GM13977 (cell line): ENCODE data around the gene CNTN5.

ENCODE experiments used
- DNase-seq: peaks from one replicate; pipeline ENCODE4 v3.0.0; 2012; ENCODE audit warnings: low spot score
- in situ Hi-C: fragments of 300-500 bp; cut with MboI; formaldehyde crosslinking; loops from one replicate; pipeline ENCODE4 v1.12.0; 2022; ENCODE audit warnings: low sequenced_read_pairs, low pct_unique_long_range_greater_than_20kb, mixed read lengths, inconsistent platforms; ENCODE audit not compliant: unreplicated experiment
- TF ChIP-seq, protein P1 (sequence below): IDR thresholded peaks from 2 replicates; pipeline ENCODE4 v1.5.1; 2012; ENCODE audit warnings: mild to moderate bottlenecking, control low read depth; ENCODE audit not compliant: insufficient read depth; ENCODE audit errors: extremely low read depth, missing control alignments

The CNTN5 gene

DNA sequence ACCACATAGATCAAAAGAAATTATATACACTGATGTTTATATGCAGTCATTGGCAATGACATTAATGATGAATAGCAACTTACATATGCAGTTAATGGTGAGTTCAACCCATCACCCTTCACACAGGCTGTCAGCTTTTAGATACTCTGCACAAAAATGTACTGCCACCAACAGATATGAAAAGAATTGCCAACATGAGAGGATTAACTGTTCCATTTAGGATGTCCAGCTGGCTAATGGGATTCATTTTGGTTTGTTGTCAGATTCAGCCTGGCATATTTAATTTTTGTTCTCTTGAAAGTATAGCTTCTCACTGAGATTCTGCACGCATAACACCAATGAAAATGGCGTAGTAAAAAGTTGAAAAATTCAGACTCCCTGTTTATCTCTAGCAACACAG is 1112.4 kb downstream of the CNTN5 start:
- DNase-seq, result no peak
- TF ChIP-seq, protein P1, sequence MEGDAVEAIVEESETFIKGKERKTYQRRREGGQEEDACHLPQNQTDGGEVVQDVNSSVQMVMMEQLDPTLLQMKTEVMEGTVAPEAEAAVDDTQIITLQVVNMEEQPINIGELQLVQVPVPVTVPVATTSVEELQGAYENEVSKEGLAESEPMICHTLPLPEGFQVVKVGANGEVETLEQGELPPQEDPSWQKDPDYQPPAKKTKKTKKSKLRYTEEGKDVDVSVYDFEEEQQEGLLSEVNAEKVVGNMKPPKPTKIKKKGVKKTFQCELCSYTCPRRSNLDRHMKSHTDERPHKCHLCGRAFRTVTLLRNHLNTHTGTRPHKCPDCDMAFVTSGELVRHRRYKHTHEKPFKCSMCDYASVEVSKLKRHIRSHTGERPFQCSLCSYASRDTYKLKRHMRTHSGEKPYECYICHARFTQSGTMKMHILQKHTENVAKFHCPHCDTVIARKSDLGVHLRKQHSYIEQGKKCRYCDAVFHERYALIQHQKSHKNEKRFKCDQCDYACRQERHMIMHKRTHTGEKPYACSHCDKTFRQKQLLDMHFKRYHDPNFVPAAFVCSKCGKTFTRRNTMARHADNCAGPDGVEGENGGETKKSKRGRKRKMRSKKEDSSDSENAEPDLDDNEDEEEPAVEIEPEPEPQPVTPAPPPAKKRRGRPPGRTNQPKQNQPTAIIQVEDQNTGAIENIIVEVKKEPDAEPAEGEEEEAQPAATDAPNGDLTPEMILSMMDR, result no peak
- in situ Hi-C loops, result no loop called here

DNA sequence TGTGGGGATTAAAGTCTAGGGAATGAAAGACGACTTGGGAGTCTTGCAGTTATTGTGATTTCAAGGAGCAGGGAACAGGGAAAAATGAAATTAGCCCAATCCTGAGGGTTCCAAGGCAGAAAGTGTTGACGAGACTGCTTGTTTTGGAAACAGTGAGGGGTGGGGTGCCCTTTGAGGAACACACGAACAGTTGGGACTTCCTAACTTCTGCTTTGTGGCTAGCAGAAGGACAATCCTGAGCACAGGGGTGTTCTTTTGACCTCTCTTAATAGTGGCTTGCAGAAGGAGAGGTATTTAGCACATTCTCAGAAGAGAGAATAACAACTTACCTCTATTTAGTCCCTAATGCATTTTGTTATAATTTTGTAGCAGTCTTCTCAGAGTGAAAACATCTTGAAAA is 1120.5 kb downstream of the CNTN5 start:
- TF ChIP-seq, protein P1, result no peak
- in situ Hi-C loops, result no loop called here

DNA sequence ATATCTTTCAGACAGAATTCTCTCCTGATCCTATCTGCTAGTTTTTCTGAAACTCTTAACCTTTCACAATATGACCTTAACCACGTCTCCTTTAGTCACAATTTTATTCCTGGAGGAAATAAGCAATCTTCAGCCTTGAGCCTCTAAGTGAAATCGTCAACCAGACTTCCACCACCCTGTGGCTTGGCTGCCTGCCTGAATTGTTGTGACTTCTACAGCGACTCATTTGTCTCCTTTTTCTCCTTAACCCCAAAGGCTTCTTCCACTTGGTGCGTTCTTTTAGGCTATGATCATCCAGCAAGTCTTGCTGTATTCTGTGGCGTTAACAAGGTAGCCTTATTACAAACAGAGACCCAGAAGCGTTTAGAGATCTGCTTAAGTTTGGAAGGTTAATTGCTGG is 1131.2 kb downstream of the CNTN5 start:
- no peak for DNase-seq
- TF ChIP-seq, protein P1, result no peak
- in situ Hi-C loops, result no loop called here

More for the DNA sequence above, 1120.5 kb downstream of the CNTN5 start:
- no peak for DNase-seq

DNA sequence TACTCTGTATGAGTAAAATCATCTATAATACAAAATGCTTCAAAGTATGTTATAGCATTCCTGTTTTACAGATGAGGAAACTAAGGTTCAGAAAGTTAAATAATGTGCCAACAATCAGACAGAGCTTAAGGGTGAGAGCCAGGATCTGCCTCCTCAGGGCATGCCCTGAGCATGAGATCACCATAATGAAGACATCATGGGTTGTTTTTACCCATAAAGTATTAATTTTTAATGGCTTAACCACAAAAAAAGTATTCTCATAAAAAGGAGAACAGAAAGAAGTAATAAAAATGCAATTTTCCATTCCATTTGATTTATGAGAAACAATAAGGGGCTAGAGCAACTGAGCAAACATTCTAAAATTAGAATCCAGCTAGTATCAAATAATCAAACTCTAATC is 1132.0 kb downstream of the CNTN5 start:
- in situ Hi-C loops, result no loop called here
- TF ChIP-seq, protein P1, result no peak
- no peak for DNase-seq

GRCh38 chr11:100163471-100163870 is 1142.7 kb downstream of the CNTN5 start:
- DNase-seq, result no peak
- TF ChIP-seq, protein P1, result no peak
- in situ Hi-C loops, result no loop called here

DNA sequence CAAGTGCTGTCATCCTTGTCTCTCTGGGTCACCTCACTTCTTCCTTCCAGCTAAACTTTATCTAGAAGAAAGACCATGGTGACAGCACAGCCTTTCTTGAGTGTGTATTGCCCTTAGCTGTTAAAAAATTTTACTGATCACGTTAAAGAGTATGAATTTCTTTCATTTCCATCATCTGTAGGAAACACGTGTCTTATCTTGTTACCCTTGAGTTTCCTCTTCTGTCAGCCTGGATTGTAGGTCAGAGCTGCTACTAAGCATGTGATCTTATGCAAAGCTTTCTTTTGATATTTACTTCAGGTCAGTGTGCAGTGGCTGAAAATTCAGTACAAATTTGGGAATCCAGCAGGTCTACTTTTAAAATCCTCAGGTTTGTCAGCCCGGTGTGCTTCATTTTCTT is 1154.1 kb downstream of the CNTN5 start:
- no peak for DNase-seq
- TF ChIP-seq, protein P1, result no peak
- in situ Hi-C loops, result no loop called here

- DNase-seq, result no peak
- TF ChIP-seq, protein P1, result no peak
- in situ Hi-C loops, result no loop called here
Observed at GRCh38 chr11:100176456-100176855, 1155.7 kb downstream of the CNTN5 start.
